Liver (tissue), 3 donors: ENCODE data around the gene RNF220.

Experiments used
- ATF3 ChIP-seq: IDR thresholded peaks from 2 replicates; pipeline ENCODE4 v1.6.1; 2016; ENCODE audit warnings: antibody characterized with exemption
- CTCF ChIP-seq: fragments of 150-350 bp; IDR thresholded peaks from 2 replicates; pipeline ENCODE4 v1.5.1; 2017; ENCODE audit warnings: improper control_type of control experiment, low read depth, low read length; ENCODE audit not compliant: missing input control
- MAX ChIP-seq: IDR thresholded peaks from 2 replicates; pipeline ENCODE4 v1.6.1; 2016; ENCODE audit warnings: antibody characterized with exemption
- RAD21 ChIP-seq, 2 donors: IDR thresholded peaks; 2 replicates each; pipeline ENCODE4 v1.6.1; 2016; ENCODE audit warnings: antibody characterized with exemption in 2 of 2, mild to moderate bottlenecking in 2 of 2
- REST ChIP-seq: IDR thresholded peaks from 2 replicates; pipeline ENCODE4 v1.6.1; 2016; ENCODE audit warnings: antibody characterized with exemption, mild to moderate bottlenecking
- YY1 ChIP-seq: IDR thresholded peaks from 2 replicates; pipeline ENCODE4 v1.6.1; 2016; ENCODE audit warnings: antibody characterized with exemption, mild to moderate bottlenecking
- donor health status: healthy.
- donor health status: healthy.

- no peak for TF ChIP-seq ATF3
- no peak for TF ChIP-seq CTCF
- TF ChIP-seq YY1, result no peak
- TF ChIP-seq RAD21 (IDR thresholded peaks at IDR 0.05), result no peak
- TF ChIP-seq MAX, result no peak
- TF ChIP-seq REST, result no peak
Observed at GRCh38 chr1:44576456-44577150, 171.5 kb downstream of the RNF220 start.
